Tibial nerve (tissue), 4 donors: ENCODE measurements around the gene CCDC47.

ENCODE experiments used
- EP300 ChIP-seq, 2 donors: sonication (generic); formaldehyde crosslinking; IDR thresholded peaks; one replicate each; pipeline ENCODE4 v1.6.1; 2017; ENCODE audit warnings: antibody characterized with exemption in 2 of 2, mild to moderate bottlenecking in 1 of 2
- POLR2A ChIP-seq, 2 donors: fragments of 450-650 bp; IDR thresholded peaks; one replicate each; pipeline ENCODE4 v1.6.1; 2017; ENCODE audit warnings: antibody characterized with exemption in 2 of 2, mild to moderate bottlenecking in 2 of 2, moderate library complexity in 2 of 2
- TF ChIP-seq, protein P1 (sequence below), 5 experiments: fragments of 200-600 bp in 3 of 5; fragments of 450-650 bp in 2 of 5; sonication (generic) in 3 of 5; IDR thresholded peaks; one replicate each; pipeline ENCODE4 v1.5.1; 2016 to 2019; ENCODE audit warnings: antibody characterized with exemption in 5 of 5, mild to moderate bottlenecking in 3 of 5, moderate library complexity in 2 of 5

DNA sequence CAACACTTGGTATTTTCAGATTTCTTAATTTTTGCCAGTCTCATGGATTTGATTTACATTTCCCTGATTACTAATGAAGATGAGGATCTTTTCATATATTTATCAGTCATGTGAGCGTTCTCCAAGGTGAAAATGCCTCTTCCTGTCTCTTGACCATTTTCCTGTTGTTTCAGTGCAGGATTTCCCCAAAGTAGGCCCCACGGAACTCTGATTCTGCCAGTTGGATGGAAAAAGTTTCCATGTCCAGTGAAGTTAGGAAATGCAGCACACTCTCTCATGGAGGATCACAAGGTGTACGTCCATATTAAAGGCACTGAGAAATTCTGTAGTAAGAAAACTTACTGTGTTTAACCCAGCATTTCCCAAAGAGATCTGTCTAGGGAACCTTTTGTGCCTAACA lies 57.0 kb downstream of the CCDC47 start:
- TF ChIP-seq, protein P1, sequence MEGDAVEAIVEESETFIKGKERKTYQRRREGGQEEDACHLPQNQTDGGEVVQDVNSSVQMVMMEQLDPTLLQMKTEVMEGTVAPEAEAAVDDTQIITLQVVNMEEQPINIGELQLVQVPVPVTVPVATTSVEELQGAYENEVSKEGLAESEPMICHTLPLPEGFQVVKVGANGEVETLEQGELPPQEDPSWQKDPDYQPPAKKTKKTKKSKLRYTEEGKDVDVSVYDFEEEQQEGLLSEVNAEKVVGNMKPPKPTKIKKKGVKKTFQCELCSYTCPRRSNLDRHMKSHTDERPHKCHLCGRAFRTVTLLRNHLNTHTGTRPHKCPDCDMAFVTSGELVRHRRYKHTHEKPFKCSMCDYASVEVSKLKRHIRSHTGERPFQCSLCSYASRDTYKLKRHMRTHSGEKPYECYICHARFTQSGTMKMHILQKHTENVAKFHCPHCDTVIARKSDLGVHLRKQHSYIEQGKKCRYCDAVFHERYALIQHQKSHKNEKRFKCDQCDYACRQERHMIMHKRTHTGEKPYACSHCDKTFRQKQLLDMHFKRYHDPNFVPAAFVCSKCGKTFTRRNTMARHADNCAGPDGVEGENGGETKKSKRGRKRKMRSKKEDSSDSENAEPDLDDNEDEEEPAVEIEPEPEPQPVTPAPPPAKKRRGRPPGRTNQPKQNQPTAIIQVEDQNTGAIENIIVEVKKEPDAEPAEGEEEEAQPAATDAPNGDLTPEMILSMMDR (IDR thresholded peaks at IDR 0.05): no peak
- TF ChIP-seq POLR2A (IDR thresholded peaks at IDR 0.05) (no peak), EP300 (IDR thresholded peaks at IDR 0.05) (no peak)
